Naive thymus-derived CD4-positive, alpha-beta T cell (primary cell): ENCODE data around the gene AATK. TPM values are rescaled to one million over a fixed set of nuclear protein-coding genes. Genes with fewer than 3 reads are reported as not detected.

ENCODE experiments used
- ATAC-seq: fragments of 150-1000 bp; cut with Tn5 transposase; 2 replicates; pipeline ENCODE4 v1.10.0; 2021; ENCODE audit warnings: mild to moderate bottlenecking, moderate library complexity
- CTCF ChIA-PET: fragments of 350-600 bp; sonication (Branson Sonifier 250); formaldehyde crosslinking; loops from one replicate; lab custom pipeline; 2021; ENCODE audit warnings: antibody characterized with exemption; lab: Charles Lee
- POLR2A ChIA-PET: fragments of 350-600 bp; sonication (Branson Sonifier 250); formaldehyde crosslinking; loops from one replicate; lab custom pipeline; 2021; ENCODE audit warnings: antibody characterized with exemption, inconsistent platforms; lab: Charles Lee
- DNase-seq, 9 donors: peaks; one replicate each; pipeline versions ENCODE4 v3.0.0 to v3.0.0-alpha.2; 2020 to 2022; ENCODE audit warnings: mixed read lengths in 1 of 9
- H3K27ac ChIP-seq: one replicate; pipeline ENCODE4 v1.7.0; 2013; ENCODE audit warnings: mild to moderate bottlenecking, low read depth, low read length, moderate library complexity
- H3K27me3 ChIP-seq, 2 donors: one replicate each; pipeline ENCODE4 v1.7.0; 2013; ENCODE audit warnings: low read length in 2 of 2, mild to moderate bottlenecking in 2 of 2, moderate library complexity in 2 of 2; ENCODE audit not compliant: control insufficient read depth in 2 of 2, insufficient read depth in 2 of 2
- H3K36me3 ChIP-seq, 3 experiments: 1 replicate in 2 of 3; 2 replicates in 1 of 3; pipeline ENCODE4 v1.7.0; 2013; ENCODE audit warnings: low read length in 3 of 3, mild to moderate bottlenecking in 3 of 3, moderate library complexity in 1 of 3; ENCODE audit not compliant: insufficient read depth in 3 of 3, control insufficient read depth in 2 of 3
- H3K4me1 ChIP-seq, 2 donors: one replicate each; pipeline ENCODE4 v1.7.0; 2013; ENCODE audit warnings: low read length in 2 of 2, mild to moderate bottlenecking in 2 of 2, moderate library complexity in 1 of 2; ENCODE audit not compliant: control insufficient read depth in 2 of 2, insufficient read depth in 2 of 2
- H3K4me3 ChIP-seq: 2 replicates; pipeline ENCODE4 v1.7.0; 2013; ENCODE audit warnings: mild to moderate bottlenecking, low read length
- H3K9me3 ChIP-seq, 3 experiments: 1 replicate in 2 of 3; 2 replicates in 1 of 3; pipeline ENCODE4 v1.7.0; 2013; ENCODE audit warnings: low read length in 3 of 3; ENCODE audit not compliant: control insufficient read depth in 2 of 3
- H3K27ac Mint-ChIP-seq, 9 donors: one replicate each; pipeline ENCODE4 v1.8.0; 2020 to 2022; ENCODE audit warnings: mixed read lengths in 9 of 9, mild to moderate bottlenecking in 8 of 9, moderate library complexity in 5 of 9, inconsistent platforms in 2 of 9
- H3K27me3 Mint-ChIP-seq, 5 donors: one replicate each; pipeline ENCODE4 v1.8.0; 2021 to 2022; ENCODE audit warnings: mixed read lengths in 5 of 5, mild to moderate bottlenecking in 1 of 5
- H3K36me3 Mint-ChIP-seq, 5 donors: one replicate each; pipeline ENCODE4 v1.8.0; 2020 to 2022; ENCODE audit warnings: mixed read lengths in 5 of 5, mild to moderate bottlenecking in 3 of 5, inconsistent platforms in 1 of 5
- H3K4me1 Mint-ChIP-seq, 7 donors: one replicate each; pipeline ENCODE4 v1.8.0; 2020 to 2022; ENCODE audit warnings: mixed read lengths in 7 of 7, mild to moderate bottlenecking in 3 of 7, inconsistent platforms in 1 of 7
- H3K4me3 Mint-ChIP-seq, 10 donors: one replicate each; pipeline ENCODE4 v1.8.0; 2020 to 2022; ENCODE audit warnings: mild to moderate bottlenecking in 10 of 10, mixed read lengths in 10 of 10, moderate library complexity in 6 of 10, inconsistent platforms in 2 of 10
- H3K9me3 Mint-ChIP-seq, 11 donors: one replicate each; pipeline ENCODE4 v1.8.0; 2020 to 2022; ENCODE audit warnings: mixed read lengths in 11 of 11, mild to moderate bottlenecking in 4 of 11, inconsistent platforms in 1 of 11, moderate library complexity in 1 of 11
- intact Hi-C, 2 donors: fragments of 100-400 bp; cut with micrococcal nuclease; formaldehyde crosslinking; loops; one replicate each; pipeline ENCODE4 v1.15.1; 2023
- polyA plus RNA-seq, 2 donors: library from polyadenylated mRNA; unstranded; fragments of 300-500 nt; fragmentation: Illumina TruSeq; gene quantifications; one replicate each; pipeline ENCODE4 v1.2.3, GENCODE V29; 2021
- total RNA-seq, 6 experiments: library from RNA in 5 of 6; stranded (reverse) in 5 of 6; gene quantifications; 1 replicate in 5 of 6; 2 replicates in 1 of 6; pipeline ENCODE4 v1.2.3 and lab custom pipeline; 2021 to 2026

AATK gene
- total and polyA plus RNA-seq, 7 experiments from 2014 or later = 0.46 to 10.4 (median 1.4) TPM; not detected in 2

DNA sequence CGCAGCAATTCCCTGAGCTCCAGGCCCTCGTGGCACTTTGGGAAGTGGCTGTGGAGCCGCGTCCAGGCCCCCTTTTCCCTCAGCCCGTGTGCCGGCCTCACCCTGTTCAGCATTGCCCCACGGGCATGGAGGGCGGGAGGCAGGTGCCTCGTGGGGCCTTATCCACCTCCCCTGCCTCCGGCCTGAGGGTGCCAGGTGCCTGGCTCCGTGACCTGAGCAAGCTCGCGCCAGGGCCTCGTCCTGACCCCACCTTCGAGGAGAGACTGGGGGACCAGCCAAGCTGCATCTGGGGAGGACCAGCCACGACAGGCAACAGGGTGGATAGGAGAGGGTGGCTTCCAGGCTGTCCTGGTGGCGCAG lies 27.0 kb upstream of the AATK start:
- Mint-ChIP-seq H3K27me3 (no peaks in the 10 kb centered on the region), H3K4me1 (no peaks in the 10 kb centered on the region), H3K9me3 (no peaks in the 10 kb centered on the region), H3K27ac (no peak overlapping the region), H3K36me3 (no peaks in the 10 kb centered on the region), H3K4me3 (no peak overlapping the region)
- peaks cover 0 to 20% (median 0%) of the 10 kb centered on the region in 3 experiments for H3K36me3 ChIP-seq
- ATAC-seq (no peak), DNase-seq (no peak)
- H3K4me1 ChIP-seq = no peaks in the 10 kb centered on the region
- no peaks in the 10 kb centered on the region for H3K27me3 ChIP-seq
- no peak overlapping the region for H3K4me3 ChIP-seq
- no peak overlapping the region for H3K27ac ChIP-seq
- ChIA-PET CTCF (no interaction called here), POLR2A (no interaction called here)
- intact Hi-C loops = no loop called here
- H3K9me3 ChIP-seq = no peaks in the 10 kb centered on the region

DNA sequence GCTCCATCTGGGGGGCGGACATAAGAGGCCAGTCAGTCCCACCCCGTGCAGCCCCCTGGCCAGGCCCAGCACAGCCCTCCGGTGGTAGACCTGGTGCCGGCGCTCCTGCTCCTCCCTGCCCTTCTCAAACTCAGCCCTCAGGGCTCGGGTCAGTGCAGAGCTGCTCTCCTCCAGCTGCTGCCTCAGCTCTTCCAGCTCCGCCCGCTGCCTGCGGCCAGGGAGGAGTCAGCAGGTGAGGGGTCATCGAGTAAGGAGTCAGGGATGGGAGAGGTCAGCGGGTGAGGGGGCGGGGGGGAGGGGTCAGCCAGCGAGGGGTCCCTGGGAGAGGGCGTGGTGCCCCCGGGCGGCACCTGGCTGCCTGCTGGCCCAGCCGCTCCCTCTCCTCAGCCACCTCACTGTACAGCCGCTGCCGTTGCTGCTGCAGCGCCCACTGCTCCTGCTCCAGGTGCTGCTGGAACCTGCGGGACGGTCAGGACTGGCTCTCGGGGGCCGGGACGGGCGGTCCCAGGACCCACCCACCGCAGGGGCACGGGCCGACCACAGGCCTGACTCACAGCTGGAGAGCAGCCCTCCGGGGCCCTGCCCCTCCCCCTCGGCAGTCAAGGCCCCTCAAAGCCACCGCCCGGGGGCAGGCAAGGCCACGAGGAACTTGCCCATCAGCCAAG lies 26.5 kb upstream of the AATK start:
- no peaks in the 10 kb centered on the region for H3K27me3 Mint-ChIP-seq
- CTCF ChIA-PET = no interaction called here

DNA sequence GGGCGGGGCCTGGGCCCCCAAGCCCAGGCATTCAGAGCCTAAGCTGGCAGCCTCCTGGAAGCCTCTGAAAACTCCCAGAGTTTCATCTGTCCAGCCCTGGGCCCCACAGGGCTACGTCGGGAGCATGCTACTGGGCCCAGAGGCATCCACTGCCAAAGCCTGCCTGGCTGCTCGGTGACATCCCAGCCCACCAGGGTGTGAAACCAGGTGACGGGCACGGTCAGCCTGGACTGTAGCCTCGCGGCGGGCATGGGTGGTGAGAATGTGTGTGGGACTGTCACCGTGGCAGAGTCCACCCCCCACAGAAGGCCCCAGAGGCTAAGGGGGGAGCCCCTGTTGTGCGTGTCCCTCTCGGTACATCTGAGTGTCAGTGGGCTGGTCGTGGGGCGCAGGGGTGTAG lies 25.6 kb upstream of the AATK start:
- DNase-seq (no peak), ATAC-seq (no peak)
- ChIA-PET CTCF (no interaction called here), POLR2A (no interaction called here)
- Histone ChIP-seq H3K4me1 (no peaks in the 10 kb centered on the region), H3K27me3 (no peaks in the 10 kb centered on the region), H3K27ac (no peak overlapping the region), H3K36me3 (peaks cover 0 to 9% (median 0%) of the 10 kb centered on the region in 3 experiments), H3K4me3 (no peak overlapping the region), H3K9me3 (no peaks in the 10 kb centered on the region)
- Mint-ChIP-seq H3K27me3 (no peaks in the 10 kb centered on the region), H3K36me3 (no peaks in the 10 kb centered on the region), H3K4me3 (no peak overlapping the region), H3K27ac (no peak overlapping the region), H3K4me1 (no peaks in the 10 kb centered on the region), H3K9me3 (no peaks in the 10 kb centered on the region)
- intact Hi-C loops = no loop called here

More for the DNA sequence above, 26.5 kb upstream of the AATK start:
- H3K4me1 Mint-ChIP-seq = no peaks in the 10 kb centered on the region
- Histone ChIP-seq H3K36me3 (peaks cover 0 to 15% (median 0%) of the 10 kb centered on the region in 3 experiments), H3K4me1 (no peaks in the 10 kb centered on the region), H3K27ac (no peak overlapping the region), H3K27me3 (no peaks in the 10 kb centered on the region), H3K4me3 (no peak overlapping the region), H3K9me3 (no peaks in the 10 kb centered on the region)
- intact Hi-C loops = no loop called here
- H3K27ac Mint-ChIP-seq = no peak overlapping the region
- ATAC-seq (no peak), DNase-seq (no peak)
- no peaks in the 10 kb centered on the region for H3K9me3 Mint-ChIP-seq
- no peak overlapping the region for H3K4me3 Mint-ChIP-seq
- POLR2A ChIA-PET = no interaction called here
- H3K36me3 Mint-ChIP-seq = no peaks in the 10 kb centered on the region

DNA sequence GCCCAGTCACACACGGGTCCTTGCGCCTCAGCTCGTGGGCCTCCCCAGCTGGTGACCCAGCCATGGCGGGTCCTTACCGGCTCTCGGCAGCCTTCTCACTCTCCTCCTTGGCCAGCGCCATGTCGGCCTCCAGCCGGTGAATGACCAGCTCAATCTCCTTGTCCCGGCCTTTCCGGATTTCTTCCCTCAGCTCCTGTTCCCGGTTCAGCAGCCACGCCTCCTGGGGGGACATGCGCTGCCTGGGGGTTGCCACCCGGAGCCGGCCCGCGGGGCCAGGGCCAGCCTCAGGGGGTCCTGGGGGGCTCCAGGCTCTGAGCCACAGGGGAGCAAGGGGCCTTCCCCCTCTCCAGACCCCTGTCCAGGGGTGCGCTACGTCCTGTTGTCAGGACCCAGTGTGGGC lies 25.1 kb upstream of the AATK start:
- no peak overlapping the region for H3K27ac Mint-ChIP-seq
- Histone ChIP-seq H3K4me3 (no peak overlapping the region), H3K9me3 (no peaks in the 10 kb centered on the region), H3K36me3 (peaks cover 0 to 9% (median 0%) of the 10 kb centered on the region in 3 experiments), H3K27me3 (no peaks in the 10 kb centered on the region), H3K27ac (no peak overlapping the region), H3K4me1 (no peaks in the 10 kb centered on the region)
- H3K4me1 Mint-ChIP-seq = no peaks in the 10 kb centered on the region
- H3K4me3 Mint-ChIP-seq = no peak overlapping the region
- no peaks in the 10 kb centered on the region for H3K27me3 Mint-ChIP-seq
- DNase-seq (no peak), ATAC-seq (no peak)
- ChIA-PET CTCF (no interaction called here), POLR2A (interaction anchor here (0.6 kb wide), 1 partner anchor 317 kb away, joined by 3 read pairs; no protein-coding TSS in a partner anchor)
- no peaks in the 10 kb centered on the region for H3K9me3 Mint-ChIP-seq
- intact Hi-C loops = no loop called here
- no peaks in the 10 kb centered on the region for H3K36me3 Mint-ChIP-seq

DNA sequence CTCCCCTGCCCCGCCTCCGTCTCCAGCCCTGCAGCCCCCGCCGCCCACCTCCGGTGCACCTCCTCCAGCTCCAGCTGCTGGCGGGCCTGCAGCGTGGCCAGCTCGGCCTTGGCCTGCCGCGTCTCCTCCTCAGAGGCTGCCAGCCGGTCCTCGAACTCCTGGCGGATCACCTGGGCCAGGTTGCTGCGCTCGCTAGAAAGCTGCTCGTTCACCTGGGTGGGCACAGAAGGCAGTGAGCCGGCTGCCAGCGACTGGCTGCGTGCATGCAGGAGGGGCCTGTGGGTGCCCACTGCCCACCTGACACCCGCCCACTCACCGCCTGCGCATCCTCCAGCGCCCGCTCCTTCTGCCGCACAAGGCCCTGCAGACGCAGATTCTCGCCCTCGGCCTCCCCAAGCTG lies 24.6 kb upstream of the AATK start:
- Mint-ChIP-seq H3K4me1 (no peaks in the 10 kb centered on the region), H3K9me3 (no peaks in the 10 kb centered on the region), H3K36me3 (no peaks in the 10 kb centered on the region), H3K27me3 (no peaks in the 10 kb centered on the region), H3K27ac (no peak overlapping the region), H3K4me3 (no peak overlapping the region)
- intact Hi-C loops = no loop called here
- Histone ChIP-seq H3K36me3 (peaks cover 0 to 9% (median 0%) of the 10 kb centered on the region in 3 experiments), H3K4me1 (no peaks in the 10 kb centered on the region), H3K27ac (no peak overlapping the region), H3K27me3 (no peaks in the 10 kb centered on the region), H3K9me3 (no peaks in the 10 kb centered on the region), H3K4me3 (no peak overlapping the region)
- CTCF ChIA-PET = no interaction called here
- DNase-seq (no peak), ATAC-seq (no peak)
- POLR2A ChIA-PET = interaction anchor here (0.6 kb wide), 1 partner anchor 318 kb away, joined by 3 read pairs; no protein-coding TSS in a partner anchor

DNA sequence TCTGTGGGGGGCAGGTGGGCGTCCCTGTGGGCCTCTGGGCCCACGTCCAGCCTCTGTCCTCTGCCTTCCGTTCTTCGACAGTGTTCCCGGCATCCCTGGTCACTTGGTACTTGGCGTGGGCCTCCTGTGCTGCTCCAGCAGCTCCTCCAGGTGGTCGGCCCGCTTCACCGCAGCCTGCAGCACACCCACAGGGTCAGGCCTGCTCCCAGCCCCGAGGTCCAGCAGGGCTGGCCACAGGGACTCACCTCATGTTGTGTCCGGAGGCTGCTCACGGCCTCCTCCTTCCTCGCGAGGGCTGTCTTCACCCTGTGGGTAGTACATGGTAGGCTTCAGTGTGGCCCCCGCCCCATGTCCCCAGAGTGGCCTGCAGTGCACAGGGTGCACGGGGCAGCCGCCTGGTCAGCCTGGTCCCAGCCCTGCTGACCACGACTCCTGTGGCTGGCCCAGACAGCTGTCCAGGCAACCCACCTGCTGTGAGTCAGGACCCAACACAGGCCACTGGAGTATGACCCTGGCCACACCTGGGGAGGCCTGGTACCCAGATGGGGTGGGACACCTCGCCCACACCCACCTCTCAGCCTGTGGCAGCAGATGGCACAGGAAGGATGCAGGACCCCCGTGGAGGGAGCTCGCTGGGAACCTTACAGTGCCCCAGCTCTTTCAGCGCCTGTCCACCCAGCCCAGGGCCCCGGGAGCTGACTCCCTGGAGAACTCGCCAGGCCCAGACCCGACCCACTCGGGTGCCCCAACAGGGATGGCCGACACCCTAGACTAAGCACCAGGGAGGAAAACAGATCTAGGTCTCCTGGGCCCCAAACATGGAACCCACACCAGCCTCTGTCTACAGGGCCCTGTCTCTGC lies 23.9 kb upstream of the AATK start:
- Mint-ChIP-seq H3K36me3 (no peaks in the 10 kb centered on the region), H3K27ac (no peak overlapping the region), H3K4me3 (no peak overlapping the region), H3K9me3 (no peaks in the 10 kb centered on the region), H3K4me1 (no peaks in the 10 kb centered on the region), H3K27me3 (no peaks in the 10 kb centered on the region)
- intact Hi-C loops = no loop called here
- no peaks in the 10 kb centered on the region for H3K9me3 ChIP-seq
- POLR2A ChIA-PET = no interaction called here
- H3K27me3 ChIP-seq = no peaks in the 10 kb centered on the region
- no peak for DNase-seq
- no peak overlapping the region for H3K4me3 ChIP-seq
- peak; percentile 31 for ATAC-seq
- CTCF ChIA-PET = no interaction called here
- H3K4me1 ChIP-seq = no peaks in the 10 kb centered on the region
- H3K36me3 ChIP-seq = peaks cover 0 to 9% (median 0%) of the 10 kb centered on the region in 3 experiments
- no peak overlapping the region for H3K27ac ChIP-seq
